ENCODE data around the gene IRGC.

The IRGC gene

DNA sequence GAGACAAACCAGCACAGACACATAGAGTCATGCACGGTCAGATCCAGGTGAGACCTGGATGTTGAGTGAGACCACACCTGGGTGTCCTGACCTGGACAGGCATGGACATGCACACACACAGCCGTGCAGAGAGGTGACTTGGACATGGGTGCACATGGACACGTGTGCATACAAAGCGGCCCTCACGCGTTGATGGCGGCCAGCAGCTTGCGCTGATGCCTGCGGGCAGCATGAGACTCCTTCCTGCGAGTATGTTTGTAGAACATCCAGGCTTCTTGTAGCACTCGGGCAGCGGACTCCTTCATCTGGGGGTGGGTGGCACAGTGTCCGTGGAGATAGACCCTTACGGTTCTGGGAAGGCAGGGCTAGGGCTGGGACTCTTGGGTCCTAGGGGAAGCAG lies 53.4 kb downstream of the IRGC start:
- no peaks in the 10 kb centered on the region for H3K9me3 ChIP-seq (ENCODE audit: insufficient read depth, low read length)
- no peaks in the 10 kb centered on the region; the same call in 1 of the 2 replicates for H4K20me1 ChIP-seq (ENCODE audit: low read depth, low read length)
- peaks cover 17% of the 10 kb centered on the region for H3F3A ChIP-seq (ENCODE audit: insufficient read depth)
- peaks cover 6% of the 10 kb centered on the region; the same call in 1 of the 2 replicates for H3K79me2 ChIP-seq (ENCODE audit: insufficient read depth, low read length)
- no peak overlapping the region for H3K27ac ChIP-seq (ENCODE audit: low read depth, low read length)
- H3K4me2 ChIP-seq (ENCODE audit: low read depth, low read length, poor library complexity, severe bottlenecking): no peak overlapping the region
- H3K9ac ChIP-seq (ENCODE audit: low read length): no peak overlapping the region
- H3K27me3 ChIP-seq (ENCODE audit: low read length): no peaks in the 10 kb centered on the region
- no peaks in the 10 kb centered on the region for H3K9me2 ChIP-seq (replicated peaks; ENCODE audit: insufficient read depth, low read length)
- TF ChIP-seq, protein P1, sequence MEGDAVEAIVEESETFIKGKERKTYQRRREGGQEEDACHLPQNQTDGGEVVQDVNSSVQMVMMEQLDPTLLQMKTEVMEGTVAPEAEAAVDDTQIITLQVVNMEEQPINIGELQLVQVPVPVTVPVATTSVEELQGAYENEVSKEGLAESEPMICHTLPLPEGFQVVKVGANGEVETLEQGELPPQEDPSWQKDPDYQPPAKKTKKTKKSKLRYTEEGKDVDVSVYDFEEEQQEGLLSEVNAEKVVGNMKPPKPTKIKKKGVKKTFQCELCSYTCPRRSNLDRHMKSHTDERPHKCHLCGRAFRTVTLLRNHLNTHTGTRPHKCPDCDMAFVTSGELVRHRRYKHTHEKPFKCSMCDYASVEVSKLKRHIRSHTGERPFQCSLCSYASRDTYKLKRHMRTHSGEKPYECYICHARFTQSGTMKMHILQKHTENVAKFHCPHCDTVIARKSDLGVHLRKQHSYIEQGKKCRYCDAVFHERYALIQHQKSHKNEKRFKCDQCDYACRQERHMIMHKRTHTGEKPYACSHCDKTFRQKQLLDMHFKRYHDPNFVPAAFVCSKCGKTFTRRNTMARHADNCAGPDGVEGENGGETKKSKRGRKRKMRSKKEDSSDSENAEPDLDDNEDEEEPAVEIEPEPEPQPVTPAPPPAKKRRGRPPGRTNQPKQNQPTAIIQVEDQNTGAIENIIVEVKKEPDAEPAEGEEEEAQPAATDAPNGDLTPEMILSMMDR (IDR thresholded peaks at IDR 0.05; ENCODE audit: insufficient read depth, low read length, poor library complexity, severe bottlenecking): no peak
- TF ChIP-seq EZH2phosphoT487 (conservative IDR thresholded peaks at IDR 0.05; ENCODE audit: low read length): no peak
- 0 out of 2 replicates have a peak, but pooled peaks cover 2% of the 10 kb centered on the region for H3K36me3 ChIP-seq (ENCODE audit: low read length)
- no peak overlapping the region for H3K4me3 ChIP-seq (ENCODE audit: insufficient read depth, low read length, poor library complexity, severe bottlenecking)
- H2AFZ ChIP-seq (ENCODE audit: low read depth, low read length, severe bottlenecking): no peak overlapping the region

Data from SU-DHL-6 (cell line).